ENCODE results near the gene SPATA13. TPM values are rescaled to one million over a fixed set of nuclear protein-coding genes. Genes with fewer than 3 reads are reported as not detected.

The SPATA13 gene
- total and polyA plus RNA-seq, 2 donors (not counting 3 experiments of a cell fraction or from before 2014, with no cell fraction given): 6.6 to 12.9 TPM

GRCh38 chr13:24165746-24166145 lies 5.2 kb downstream of the SPATA13 start:
- peaks cover 51% of the 10 kb centered on the region for H3K79me2 ChIP-seq (ENCODE audit: control insufficient read depth, insufficient read depth, low read length)
- no peak overlapping the region for H3K4me3 ChIP-seq (replicated peaks in 1 of 3; ENCODE audit: insufficient read depth in 1 of 3, low read depth in 1 of 3, low read length in 3 of 3)
- FAIRE-seq: peak; percentile 73
- H2AFZ ChIP-seq (ENCODE audit: low read depth, low read length): no peak overlapping the region
- H3K9me3 ChIP-seq (replicated peaks; ENCODE audit: control insufficient read depth, insufficient read depth, low read length): no peaks in the 10 kb centered on the region
- H3K36me3 ChIP-seq (ENCODE audit: control insufficient read depth in 2 of 2, extremely low read depth in 1 of 2, insufficient read depth in 2 of 2, low read length in 2 of 2): no peaks in the 10 kb centered on the region
- intact Hi-C loops (cut with micrococcal nuclease): no loop called here
- no peak overlapping the region for H3K9ac ChIP-seq (replicated peaks; ENCODE audit: extremely low read depth, insufficient read depth, low read length)
- no peaks in the 10 kb centered on the region for H4K20me1 ChIP-seq (replicated peaks; ENCODE audit: control insufficient read depth, extremely low read depth, insufficient read depth, low read length)
- ChIA-PET CTCF (interaction anchor here (1.1 kb wide), 1 partner anchor 63 kb away, joined by 3 read pairs; no protein-coding TSS in a partner anchor), POLR2A (no interaction called here)
- dilution Hi-C loops (cut with MboI; ENCODE audit: extremely low pct_ligation_motif_present, low sequenced_read_pairs): no loop called here
- no peak overlapping the region for H3K4me2 ChIP-seq (ENCODE audit: insufficient read depth, low read length)
- peak; percentile 16 for DNase-seq (ENCODE audit: low read depth, low spot score)
- peaks cover 18% of the 10 kb centered on the region for H3K4me1 ChIP-seq (ENCODE audit: control insufficient read depth, extremely low read depth, insufficient read depth, low read length)
- no TSS peak for BruUV-seq (replicated peaks)
- no peaks in the 10 kb centered on the region for H3K27me3 ChIP-seq (ENCODE audit: control insufficient read depth in 2 of 2, insufficient read depth in 2 of 2, low read length in 2 of 2)
- no peaks in the 10 kb centered on the region for H3K9me1 ChIP-seq (replicated peaks; ENCODE audit: control insufficient read depth, extremely low read depth, insufficient read depth, low read length)
- no peak for TF ChIP-seq FOS (IDR thresholded peaks at IDR 0.05; ENCODE audit: borderline replicate concordance, insufficient read depth, low read length)
- H3K27ac ChIP-seq (ENCODE audit: insufficient read depth, low read depth, low read length): no peak overlapping the region

- Histone ChIP-seq H3K27ac (ENCODE audit: insufficient read depth, low read depth, low read length) (no peak overlapping the region), H3K4me1 (ENCODE audit: control insufficient read depth, extremely low read depth, insufficient read depth, low read length) (peaks cover 13% of the 10 kb centered on the region), H4K20me1 (replicated peaks; ENCODE audit: control insufficient read depth, extremely low read depth, insufficient read depth, low read length) (no peaks in the 10 kb centered on the region), H2AFZ (ENCODE audit: low read depth, low read length) (no peak overlapping the region), H3K9me3 (replicated peaks; ENCODE audit: control insufficient read depth, insufficient read depth, low read length) (no peaks in the 10 kb centered on the region), H3K27me3 (ENCODE audit: control insufficient read depth in 2 of 2, insufficient read depth in 2 of 2, low read length in 2 of 2) (no peaks in the 10 kb centered on the region), H3K4me3 (replicated peaks in 1 of 3; ENCODE audit: insufficient read depth in 1 of 3, low read depth in 1 of 3, low read length in 3 of 3) (no peak overlapping the region), H3K9me1 (replicated peaks; ENCODE audit: control insufficient read depth, extremely low read depth, insufficient read depth, low read length) (no peaks in the 10 kb centered on the region), H3K4me2 (ENCODE audit: insufficient read depth, low read length) (no peak overlapping the region), H3K36me3 (ENCODE audit: control insufficient read depth in 2 of 2, extremely low read depth in 1 of 2, insufficient read depth in 2 of 2, low read length in 2 of 2) (no peaks in the 10 kb centered on the region), H3K79me2 (ENCODE audit: control insufficient read depth, insufficient read depth, low read length) (peaks cover 45% of the 10 kb centered on the region), H3K9ac (replicated peaks; ENCODE audit: extremely low read depth, insufficient read depth, low read length) (no peak overlapping the region)
- ChIA-PET CTCF (interaction anchor here (2.1 kb wide), 1 partner anchor 114 kb away, joined by 5 read pairs; no protein-coding TSS in a partner anchor), POLR2A (no interaction called here)
- BruUV-seq (replicated peaks): no TSS peak
- TF ChIP-seq POLR2AphosphoS5 (IDR thresholded peaks at IDR 0.05; ENCODE audit: insufficient read depth, low read depth, low read length) (no peak), POLR2A (IDR thresholded peaks at IDR 0.05; ENCODE audit: low read depth, low read length) (no peak), MYC (IDR thresholded peaks at IDR 0.05; ENCODE audit: low read depth, low read length) (no peak), EZH2 (IDR thresholded peaks at IDR 0.05; ENCODE audit: borderline replicate concordance, low read depth, low read length, severe bottlenecking) (no peak), JUN (IDR thresholded peaks at IDR 0.05; ENCODE audit: borderline replicate concordance, insufficient read depth, insufficient read length, low read depth) (no peak), GATA2 (IDR thresholded peaks at IDR 0.05; ENCODE audit: insufficient read depth, insufficient read length, low read depth, low read length) (no peak), MAX (IDR thresholded peaks at IDR 0.05; ENCODE audit: insufficient read depth, insufficient read length) (no peak), FOS (IDR thresholded peaks at IDR 0.05; ENCODE audit: borderline replicate concordance, insufficient read depth, low read length) (no peak), CTCF (IDR thresholded peaks at IDR 0.05; ENCODE audit: extremely low read depth in 1 of 2, insufficient read depth in 1 of 2, low read depth in 1 of 2, low read length in 2 of 2) (no peak)
- DNase-seq (ENCODE audit: low read depth, low spot score) (no peak), FAIRE-seq (no peak)
- dilution Hi-C loops (cut with MboI; ENCODE audit: extremely low pct_ligation_motif_present, low sequenced_read_pairs) (no loop called here), intact Hi-C loops (cut with micrococcal nuclease) (no loop called here)
These were observed 6.0 kb downstream of the SPATA13 start for GRCh38 chr13:24166561-24166960.

All from endothelial cell of umbilical vein (primary cell).